Medulla oblongata (tissue), 1 donor: ENCODE results near the gene MYO1D.
"Not testable (repeated sequence)": the region's sequence is repeated elsewhere in the genome, so short reads cannot be mapped to it uniquely, and the experiment has no call there.

ENCODE experiments used
- DNase-seq: peaks from one replicate; pipeline ENCODE4 v3.0.0-alpha.2; 2015; ENCODE audit errors: extremely low spot score

Gene MYO1D

GRCh38 chr17:32461853-32462617 lies 414.9 kb downstream of the MYO1D start:
- peak; percentile 60 for DNase-seq

- DNase-seq = no peak
Measured at GRCh38 chr17:32461498-32461852, 415.4 kb downstream of the MYO1D start.

- no peak for DNase-seq
Measured at GRCh38 chr17:32460054-32460453, 416.9 kb downstream of the MYO1D start.

DNA sequence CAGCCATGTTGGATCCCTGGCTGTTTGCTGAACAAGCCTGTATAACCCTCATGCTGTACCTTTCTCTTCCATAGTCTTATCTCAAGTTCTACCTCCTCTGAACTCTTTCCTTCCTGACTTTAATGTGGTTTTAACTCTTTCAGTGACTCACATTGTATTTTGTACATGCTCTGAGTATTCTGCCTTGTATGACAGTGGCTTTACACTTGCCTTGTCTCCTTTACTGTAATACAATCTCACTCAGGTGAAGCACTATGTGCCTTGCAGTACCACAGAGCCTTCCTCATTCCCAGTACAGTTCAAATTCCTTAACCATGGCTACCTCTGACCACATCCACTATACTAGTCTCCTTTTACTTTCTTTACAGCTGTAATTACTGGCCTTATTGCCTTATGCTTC lies 418.6 kb downstream of the MYO1D start:
- DNase-seq = no peak

DNA sequence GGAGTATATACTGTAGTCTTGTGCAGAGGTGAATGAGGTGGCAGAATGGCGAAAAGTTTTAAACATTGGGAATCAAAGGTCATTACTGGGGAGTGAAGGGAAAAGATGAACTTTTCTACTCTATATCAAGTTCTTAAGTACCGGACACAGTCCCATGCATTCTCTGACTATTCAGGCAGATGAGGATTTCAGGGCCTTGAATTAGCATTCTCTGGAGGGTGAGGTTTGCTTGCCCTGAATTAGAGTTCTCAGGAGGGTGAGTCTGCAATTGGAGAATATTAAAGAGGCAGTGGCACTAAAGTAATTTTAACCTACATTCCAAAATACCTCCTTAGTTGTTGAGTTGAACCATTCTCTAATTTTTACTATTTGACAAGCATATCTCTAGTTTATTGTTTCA lies 423.6 kb downstream of the MYO1D start:
- DNase-seq = no peak

DNA sequence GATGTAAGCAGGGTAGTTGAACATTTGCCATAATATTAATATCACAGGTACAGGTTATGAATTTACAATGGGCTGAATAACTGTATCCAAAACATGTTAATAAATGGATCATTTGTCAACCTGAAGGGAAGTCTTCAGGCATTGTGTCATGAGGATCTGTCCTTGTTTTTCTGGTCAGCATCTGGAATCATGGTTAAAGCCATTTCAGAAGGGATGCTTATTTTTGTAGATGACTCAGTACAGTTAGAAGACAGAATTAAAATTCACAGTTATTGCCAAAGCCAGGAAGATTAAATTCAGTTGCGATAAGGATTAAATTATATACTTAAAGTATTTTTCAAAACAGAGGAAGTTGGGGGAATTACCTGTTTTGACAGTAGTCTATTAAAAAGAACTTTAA lies 424.6 kb downstream of the MYO1D start:
- no peak for DNase-seq

GRCh38 chr17:32451879-32452278 lies 425.0 kb downstream of the MYO1D start:
- no peak for DNase-seq

GRCh38 chr17:32450379-32450778 lies 426.5 kb downstream of the MYO1D start:
- not testable (repeated sequence) for DNase-seq

DNA sequence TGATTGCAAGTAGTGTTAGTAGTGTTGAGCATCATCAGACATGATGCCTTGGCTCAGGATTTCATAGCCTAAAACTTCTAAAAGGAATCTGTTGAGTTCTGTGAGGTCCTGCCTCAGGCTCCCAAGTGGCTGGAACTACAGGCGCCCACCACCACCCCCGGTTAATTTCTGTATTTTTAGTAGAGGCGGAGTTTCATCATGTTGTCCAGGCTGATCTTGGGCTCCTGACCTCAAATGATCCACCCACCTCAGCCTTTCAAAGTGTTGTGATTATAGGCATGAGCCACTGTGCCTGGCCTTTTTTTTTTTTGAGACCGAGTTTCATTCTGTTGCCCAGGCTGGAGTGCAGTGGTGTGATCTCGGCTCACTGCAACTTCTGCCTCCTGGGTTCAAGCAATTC lies 427.0 kb downstream of the MYO1D start:
- DNase-seq = no peak

DNA sequence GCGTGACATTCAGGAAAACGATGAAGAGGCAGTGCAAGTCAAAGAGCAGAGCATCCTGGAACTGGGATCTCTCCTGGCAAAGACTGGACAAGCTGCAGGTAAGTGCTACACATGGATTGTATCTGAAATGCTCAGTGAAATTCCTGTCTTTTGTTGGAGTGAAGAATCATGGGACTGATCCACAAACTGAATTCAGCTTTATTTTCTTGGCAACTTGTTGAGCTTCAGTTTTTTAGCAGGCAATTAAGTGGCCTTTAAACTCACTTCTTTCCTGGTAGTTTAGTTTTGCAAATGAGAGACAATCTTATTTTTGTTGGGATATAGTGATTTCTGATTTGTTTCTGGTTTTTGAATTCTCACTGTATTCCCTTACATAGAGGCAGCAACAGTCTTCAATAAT lies 430.0 kb downstream of the MYO1D start:
- no peak for DNase-seq

- no peak for DNase-seq
Measured at GRCh38 chr17:32445971-32446370, 431.0 kb downstream of the MYO1D start.

GRCh38 chr17:32445497-32445896 lies 431.4 kb downstream of the MYO1D start:
- DNase-seq = peak; percentile 7

DNA sequence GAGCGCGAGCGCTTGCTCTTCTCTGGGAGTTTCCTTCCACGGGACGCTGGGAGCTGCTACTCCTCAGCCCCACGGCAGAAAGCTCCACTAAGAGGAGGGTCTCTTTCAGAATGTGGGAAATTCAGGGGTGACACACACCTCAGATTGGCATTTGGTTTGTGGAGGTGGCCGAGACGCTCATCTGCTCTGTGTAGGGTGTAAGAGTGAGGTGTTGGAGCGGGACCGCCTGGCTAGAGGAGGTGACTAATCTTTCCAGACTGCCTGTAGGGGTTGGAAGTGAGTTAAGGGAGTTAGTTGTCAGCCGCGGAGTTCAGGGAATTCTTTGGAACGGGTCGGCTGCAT lies 431.9 kb downstream of the MYO1D start:
- peak; percentile 32 for DNase-seq

DNA sequence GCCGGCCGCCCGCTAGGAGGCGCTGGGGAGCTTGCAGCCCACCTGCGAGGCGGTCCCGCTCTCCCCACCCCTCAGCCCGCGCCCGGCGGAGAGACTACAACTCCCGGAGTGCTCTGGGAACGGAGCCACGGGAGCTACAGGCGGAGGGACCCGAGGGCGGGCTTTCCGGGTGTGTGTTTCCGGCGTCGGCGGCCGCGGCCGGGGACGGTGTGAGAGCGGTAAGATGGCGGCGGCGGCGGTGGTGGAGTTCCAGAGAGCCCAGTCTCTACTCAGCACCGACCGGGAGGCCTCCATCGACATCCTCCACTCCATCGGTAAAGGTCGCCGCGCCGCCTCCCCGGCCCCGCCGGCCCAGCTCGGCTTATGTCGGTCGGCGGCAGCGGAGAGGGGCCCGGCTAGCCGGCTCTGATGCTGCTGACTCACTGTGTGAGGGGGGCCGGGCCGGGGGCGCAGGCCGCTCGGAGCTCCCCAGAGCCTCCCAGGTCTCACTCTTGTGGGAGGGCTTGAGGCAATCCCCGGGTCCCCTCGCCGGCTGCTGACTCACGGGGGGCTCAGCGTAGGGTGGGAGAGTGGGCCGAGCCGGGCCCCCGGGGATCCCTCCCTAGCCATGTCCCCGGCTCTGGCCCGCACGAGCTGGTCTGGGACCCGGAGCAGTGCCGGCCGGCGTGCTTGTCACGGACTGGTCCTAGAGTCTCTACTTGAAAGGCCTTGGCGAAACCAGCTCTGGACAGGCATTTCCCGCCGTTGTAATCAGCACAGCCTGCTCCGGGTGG lies 432.4 kb downstream of the MYO1D start, which contains the start of gene PSMD11:
PSMD11 (plus strand) TSS at position 210 of the 773 bp plus-strand sequence; CDS start at position 224, 14 bp downstream.
- peak; percentile 98 for DNase-seq

GRCh38 chr17:32443827-32444300 lies 433.1 kb downstream of the MYO1D start:
- DNase-seq = no peak
